Motor neuron (in vitro differentiated cells): ENCODE results near the gene CIAO2B. TPM values are rescaled to one million over a fixed set of nuclear protein-coding genes. Genes with fewer than 3 reads are reported as not detected.
"Not testable (repeated sequence)": the region's sequence is repeated elsewhere in the genome, so short reads cannot be mapped to it uniquely, and the experiment has no call there.

Experiments
- ATAC-seq, 8 experiments: fragments of 200-7000 bp; cut with Tn5 transposase; replicated peaks in 6 of 8; 2 replicates each; pipeline ENCODE4 v1.8.0; 2021; ENCODE audit warnings: mild to moderate bottlenecking in 8 of 8, moderate library complexity in 8 of 8
- H3K27ac ChIP-seq, 2 donors: fragments of 250-450 bp; sonication (Bioruptor Pico); 2 replicates each; pipeline ENCODE4 v1.9.0; 2021; ENCODE audit warnings: antibody characterized with exemption in 2 of 2, mild to moderate bottlenecking in 2 of 2, moderate library complexity in 1 of 2
- H3K4me1 ChIP-seq, 2 donors: fragments of 250-450 bp; sonication (Bioruptor Pico); replicated peaks in 1 of 2; 2 replicates each; pipeline ENCODE4 v1.6.1; 2021; ENCODE audit warnings: antibody characterized with exemption in 2 of 2, mild to moderate bottlenecking in 2 of 2, moderate library complexity in 1 of 2
- H3K4me3 ChIP-seq, 5 donors: fragments of 250-450 bp; sonication (Bioruptor Pico); 2 replicates each; pipeline ENCODE4 v1.9.0; 2021; ENCODE audit warnings: antibody characterized with exemption in 5 of 5, mild to moderate bottlenecking in 5 of 5, moderate library complexity in 4 of 5
- WGBS, 10 experiments: fragments of 450-650 bp; shearing (Covaris generic); methylation state at CpG; one replicate each; pipeline ENCODE4 v1.0.0; 2022; 5-methylcytosine and 5-hydroxymethylcytosine counted together
- in situ Hi-C, 9 experiments: fragments of 400-800 bp; cut with MboI; loops; one replicate each; pipeline ENCODE4 v1.15.0; 2021; ENCODE audit warnings: low sequenced_read_pairs in 9 of 9, low pct_unique_long_range_greater_than_20kb in 2 of 9; ENCODE audit not compliant: unreplicated experiment in 9 of 9
- total RNA-seq, 8 experiments: library from RNA; unstranded; fragments of 300-600 nt; gene quantifications; 2 replicates each; pipeline versions ENCODE4 v1.2.3 to v1.2.4, GENCODE V29; 2022

Gene CIAO2B
- total RNA-seq, 8 experiments from 2014 or later, result 95.4 to 159 (median 112) TPM

- Histone ChIP-seq H3K27ac (no peak overlapping the region), H3K4me3 (no peak overlapping the region), H3K4me1 (peaks cover 4 to 10% of the 10 kb centered on the region in 2 donors)
- 43 to 87% (median 66%) methylated on average over 1 to 6 of the region's 7 CpGs; no CpG with 5 or more reads in 3 of the 10 experiments for WGBS, 10 experiments
- in situ Hi-C loops, result loop anchor here in 1 of 9 experiments (25.0 kb wide), 1 partner anchor 466 kb away; the partner anchor contains the start of gene ZDHHC1
- no peak for ATAC-seq
Measured at GRCh38 chr16:66946541-66946940, 12.3 kb upstream of the CIAO2B start.

- H3K27ac ChIP-seq, result no peak overlapping the region
- in situ Hi-C loops, result loop anchor here in 1 of 9 experiments (25.0 kb wide), 1 partner anchor 466 kb away; the partner anchor contains the start of gene ZDHHC1
- ATAC-seq, result no peak
- 20 to 100% (median 77%) methylated on average over 1 to 4 of the region's 4 CpGs; no CpG with 5 or more reads in 4 of the 10 experiments for WGBS, 10 experiments
- peaks cover 4 to 10% of the 10 kb centered on the region in 2 donors for H3K4me1 ChIP-seq
- H3K4me3 ChIP-seq, result no peak overlapping the region
Measured at GRCh38 chr16:66945939-66946338, 11.7 kb upstream of the CIAO2B start.

DNA sequence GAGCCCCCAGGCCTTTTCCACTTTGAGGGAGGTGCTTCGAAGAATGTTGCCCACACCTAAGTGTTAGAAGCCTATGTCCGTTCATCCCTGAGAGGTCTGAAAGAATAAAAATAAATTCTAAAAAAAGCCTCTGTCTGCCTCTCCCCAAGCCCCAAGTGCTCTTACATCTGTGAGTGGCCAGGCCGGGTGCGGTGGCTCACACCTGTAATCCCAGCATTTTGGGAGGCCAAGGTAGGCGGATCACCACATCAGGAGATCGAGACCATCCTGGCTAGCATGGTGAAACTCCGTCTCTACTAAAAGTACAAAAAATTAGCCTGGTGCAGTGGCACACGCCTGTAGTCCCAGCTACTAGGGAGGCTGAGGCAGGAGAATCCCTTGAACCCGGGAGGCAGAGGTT is 10.8 kb upstream of the CIAO2B start:
- not testable (repeated sequence) for ATAC-seq, H3K27ac ChIP-seq, H3K4me3 ChIP-seq
- in situ Hi-C loops, result loop anchor here in 1 of 9 experiments (25.0 kb wide), 1 partner anchor 467 kb away; the partner anchor contains the start of gene ZDHHC1
- WGBS, 10 experiments, result 40 to 100% (median 84%) methylated on average over 1 to 7 of the region's 9 CpGs; no CpG with 5 or more reads in 2 of the 10 experiments
- H3K4me1 ChIP-seq, result peaks cover 4 to 10% of the 10 kb centered on the region in 2 donors

DNA sequence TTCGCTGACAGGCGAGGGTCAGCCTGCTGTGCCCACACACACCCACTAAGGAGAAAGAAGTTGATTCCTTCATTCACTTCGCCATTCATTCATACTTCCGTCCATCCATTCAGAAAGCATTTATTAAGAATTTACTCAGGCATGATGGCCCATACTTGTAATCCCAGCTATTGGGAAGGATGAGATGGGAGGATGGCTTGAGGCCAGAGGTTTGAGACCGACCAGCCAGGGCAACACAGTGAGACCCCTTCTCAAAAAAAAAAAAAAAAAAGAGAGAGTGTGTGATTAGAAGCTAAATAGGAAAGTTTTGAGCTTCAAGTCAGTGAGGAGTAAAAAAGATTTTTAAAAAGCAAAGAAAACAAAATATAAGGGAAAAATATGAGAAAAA is 9.8 kb upstream of the CIAO2B start:
- no peak for ATAC-seq
- in situ Hi-C loops, result loop anchor here in 1 of 9 experiments (25.0 kb wide), 1 partner anchor 468 kb away; the partner anchor contains the start of gene ZDHHC1
- Histone ChIP-seq H3K4me1 (peaks cover 3 to 10% of the 10 kb centered on the region in 2 donors), H3K4me3 (no peak overlapping the region), H3K27ac (no peak overlapping the region)
- 50 to 100% (median 100%) methylated on average over 1 to 4 of the region's 5 CpGs for WGBS, 10 experiments

GRCh38 chr16:66943426-66944053 is 9.3 kb upstream of the CIAO2B start:
- 90 to 100% (median 95%) methylated on average over 1 to 2 of the region's 15 CpGs; no CpG with 5 or more reads in 6 of the 10 experiments for WGBS, 10 experiments

GRCh38 chr16:66942981-66943380 is 8.8 kb upstream of the CIAO2B start:
- ATAC-seq, result no peak
- in situ Hi-C loops, result loop anchor here in 1 of 9 experiments (25.0 kb wide), 1 partner anchor 469 kb away; the partner anchor contains the start of gene ZDHHC1
- H3K27ac ChIP-seq, result no peak overlapping the region
- peaks cover 0 to 3% of the 10 kb centered on the region in 2 donors for H3K4me1 ChIP-seq
- no peak overlapping the region for H3K4me3 ChIP-seq
- 55 to 100% (median 80%) methylated on average over 3 to 4 of the region's 5 CpGs; no CpG with 5 or more reads in 7 of the 10 experiments for WGBS, 10 experiments

More at GRCh38 chr16:66943426-66944053, 9.3 kb upstream of the CIAO2B start:
- H3K4me1 ChIP-seq, result peaks cover 0 to 8% of the 10 kb centered on the region in 2 donors
- in situ Hi-C loops, result loop anchor here in 1 of 9 experiments (25.0 kb wide), 1 partner anchor 469 kb away; the partner anchor contains the start of gene ZDHHC1
- peak in 1 of 8 experiments; percentile 5 for ATAC-seq
- no peak overlapping the region for H3K4me3 ChIP-seq
- H3K27ac ChIP-seq, result no peak overlapping the region

DNA sequence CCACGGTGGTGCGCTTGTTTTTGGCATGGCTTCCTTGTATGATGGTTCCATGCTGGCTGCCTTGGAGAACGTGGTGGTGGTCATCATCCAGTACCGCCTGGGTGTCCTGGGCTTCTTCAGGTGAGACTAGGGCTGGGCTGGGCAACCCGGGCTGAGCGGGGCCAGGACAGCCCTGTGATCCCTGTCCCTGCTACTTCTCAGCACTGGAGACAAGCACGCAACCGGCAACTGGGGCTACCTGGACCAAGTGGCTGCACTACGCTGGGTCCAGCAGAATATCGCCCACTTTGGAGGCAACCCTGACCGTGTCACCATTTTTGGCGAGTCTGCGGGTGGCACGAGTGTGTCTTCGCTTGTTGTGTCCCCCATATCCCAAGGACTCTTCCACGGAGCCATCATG is 6.0 kb upstream of the CIAO2B start:
- in situ Hi-C loops, result loop anchor here in 1 of 9 experiments (25.0 kb wide), 1 partner anchor 472 kb away; the partner anchor contains the start of gene ZDHHC1
- peaks cover 11 to 13% of the 10 kb centered on the region in 2 donors for H3K4me1 ChIP-seq
- H3K4me3 ChIP-seq, result no peak overlapping the region

GRCh38 chr16:66939366-66939765 is 5.2 kb upstream of the CIAO2B start:
- in situ Hi-C loops, result loop anchor here in 1 of 9 experiments (25.0 kb wide), 1 partner anchor 473 kb away; the partner anchor contains the start of gene ZDHHC1
- H3K4me1 ChIP-seq, result peaks cover 11 to 13% of the 10 kb centered on the region in 2 donors
- ATAC-seq, result no peak
- no peak overlapping the region for H3K27ac ChIP-seq
- no peak overlapping the region for H3K4me3 ChIP-seq

More for the DNA sequence above, 6.0 kb upstream of the CIAO2B start:
- no peak for ATAC-seq
- no peak overlapping the region for H3K27ac ChIP-seq
- 80 to 100% (median 92%) methylated on average over 1 to 5 of the region's 16 CpGs; no CpG with 5 or more reads in 5 of the 10 experiments for WGBS, 10 experiments

GRCh38 chr16:66937725-66938337 is 3.6 kb upstream of the CIAO2B start:
- no peak overlapping the region for H3K4me3 ChIP-seq
- in situ Hi-C loops, result loop anchor here in 1 of 9 experiments (25.0 kb wide), 1 partner anchor 474 kb away; the partner anchor contains the start of gene ZDHHC1
- H3K4me1 ChIP-seq, result peaks cover 18% of the 10 kb centered on the region in 2 donors
- 87 to 100% (median 92%) methylated on average over 1 to 3 of the region's 10 CpGs; no CpG with 5 or more reads in 6 of the 10 experiments for WGBS, 10 experiments
- ATAC-seq, result no peak
- H3K27ac ChIP-seq, result no peak overlapping the region

- peaks cover 18% of the 10 kb centered on the region in 2 donors for H3K4me1 ChIP-seq
- WGBS, 10 experiments, result 40 to 100% (median 80%) methylated on average over 1 to 4 of the region's 4 CpGs; no CpG with 5 or more reads in 3 of the 10 experiments
- ATAC-seq, result no peak
- no peak overlapping the region for H3K4me3 ChIP-seq
- H3K27ac ChIP-seq, result no peak overlapping the region
- in situ Hi-C loops, result loop anchor here in 1 of 9 experiments (25.0 kb wide), 1 partner anchor 475 kb away; the partner anchor contains the start of gene ZDHHC1
Measured at GRCh38 chr16:66936889-66937554, 2.8 kb upstream of the CIAO2B start.

- no peak for ATAC-seq
- Histone ChIP-seq H3K27ac (no peak overlapping the region), H3K4me1 (peaks cover 18% of the 10 kb centered on the region in 2 donors), H3K4me3 (peak overlapping the region in 1 of 5 donors; percentile 99)
- in situ Hi-C loops, result loop anchor here in 1 of 9 experiments (25.0 kb wide), 1 partner anchor 476 kb away; the partner anchor contains the start of gene ZDHHC1
- 60 to 100% (median 89%) methylated on average over 1 to 4 of the region's 6 CpGs; no CpG with 5 or more reads in 6 of the 10 experiments for WGBS, 10 experiments
Measured at GRCh38 chr16:66936462-66936861, 2.3 kb upstream of the CIAO2B start.

- WGBS, 10 experiments, result 0% methylated on average over 2 of the region's 44 CpGs; no CpG with 5 or more reads in 8 of the 10 experiments
- peaks cover 18% of the 10 kb centered on the region in 2 donors for H3K4me1 ChIP-seq
- in situ Hi-C loops, result loop anchor here in 1 of 9 experiments (25.0 kb wide), 1 partner anchor 477 kb away; the partner anchor contains the start of gene ZDHHC1
- peak within 1 kb of the TSS; percentile 79 to 99 (median 92) for H3K4me3 ChIP-seq
- ATAC-seq, result peak in 7 of 8 experiments; percentile 4 to 49 (median 25)
- peak within 1 kb of the TSS; percentile 81 to 89 for H3K27ac ChIP-seq
Measured at GRCh38 chr16:66935314-66936011, 1.3 kb upstream of the CIAO2B start, which contains the start of gene CES2. TSS of gene CES2 (plus strand) at chr16:66935516. CDS start at chr16:66935636, 120 bp downstream.
